Liver (tissue), 9 donors: ENCODE measurements around the gene GMDS. TPM values are rescaled to one million over a fixed set of nuclear protein-coding genes. Genes with fewer than 3 reads are reported as not detected.

Experiments
- DNase-seq: peaks from one replicate; pipeline ENCODE4 v3.0.0-alpha.2; 2017; ENCODE audit warnings: low spot score
- H3K27ac ChIP-seq, 2 donors: one replicate each; pipeline ENCODE4 v1.7.0; 2013; ENCODE audit warnings: inconsistent platforms in 2 of 2, low read length in 2 of 2, control low read depth in 1 of 2, low read depth in 1 of 2, mild to moderate bottlenecking in 1 of 2
- H3K27me3 ChIP-seq, 4 donors: one replicate each; pipeline versions ENCODE4 v1.6.1 to v1.7.0; 2013; ENCODE audit warnings: low read length in 3 of 4, inconsistent platforms in 1 of 4, mild to moderate bottlenecking in 1 of 4, moderate library complexity in 1 of 4; ENCODE audit not compliant: control insufficient read depth in 4 of 4, insufficient read depth in 4 of 4
- H3K36me3 ChIP-seq, 4 donors: one replicate each; pipeline versions ENCODE4 v1.6.1 to v1.7.0; 2013; ENCODE audit warnings: low read length in 3 of 4, mild to moderate bottlenecking in 3 of 4, low read depth in 1 of 4, moderate library complexity in 1 of 4; ENCODE audit not compliant: control insufficient read depth in 4 of 4, insufficient read depth in 3 of 4
- H3K4me1 ChIP-seq, 4 donors: one replicate each; pipeline versions ENCODE4 v1.6.1 to v1.7.0; 2013; ENCODE audit warnings: low read length in 3 of 4, mild to moderate bottlenecking in 3 of 4, moderate library complexity in 1 of 4; ENCODE audit not compliant: control insufficient read depth in 4 of 4, insufficient read depth in 4 of 4
- H3K4me3 ChIP-seq, 3 donors: one replicate each; pipeline versions ENCODE4 v1.6.1 to v1.7.0; 2013; ENCODE audit warnings: low read length in 3 of 3, control low read depth in 1 of 3, low read depth in 1 of 3, mild to moderate bottlenecking in 1 of 3
- H3K9ac ChIP-seq, 2 donors: one replicate each; pipeline ENCODE4 v1.7.0; 2013; ENCODE audit warnings: low read length in 2 of 2, mild to moderate bottlenecking in 2 of 2, moderate library complexity in 2 of 2, control low read depth in 1 of 2, low read depth in 1 of 2
- H3K9me3 ChIP-seq, 4 donors: one replicate each; pipeline versions ENCODE4 v1.6.1 to v1.7.0; 2013; ENCODE audit warnings: low read length in 3 of 4; ENCODE audit not compliant: control insufficient read depth in 4 of 4
- CTCF ChIP-seq: fragments of 150-350 bp; IDR thresholded peaks from 2 replicates; pipeline ENCODE4 v1.5.1; 2017; ENCODE audit warnings: improper control_type of control experiment, low read depth, low read length; ENCODE audit not compliant: missing input control
- EGR1 ChIP-seq, 2 donors: IDR thresholded peaks; 2 replicates each; pipeline ENCODE4 v1.6.1; 2016 to 2018; ENCODE audit warnings: antibody characterized with exemption in 2 of 2, low read depth in 2 of 2
- FOXA1 ChIP-seq: IDR thresholded peaks from 2 replicates; pipeline ENCODE4 v1.6.1; 2016; ENCODE audit warnings: antibody characterized with exemption
- FOXA2 ChIP-seq: IDR thresholded peaks from 2 replicates; pipeline ENCODE4 v1.6.1; 2016; ENCODE audit warnings: antibody characterized with exemption
- GABPA ChIP-seq, 2 donors: IDR thresholded peaks in 1 of 2; conservative IDR thresholded peaks in 1 of 2; 2 replicates each; pipeline ENCODE4 v1.6.1; 2016; ENCODE audit warnings: antibody characterized with exemption in 2 of 2, mild to moderate bottlenecking in 1 of 2, moderate library complexity in 1 of 2
- HNF4A ChIP-seq, 2 donors: conservative IDR thresholded peaks; 2 replicates each; pipeline ENCODE4 v1.6.1; 2016; ENCODE audit warnings: antibody characterized with exemption in 2 of 2, mild to moderate bottlenecking in 2 of 2
- HNF4G ChIP-seq: IDR thresholded peaks from 2 replicates; pipeline ENCODE4 v1.6.1; 2016; ENCODE audit warnings: antibody characterized with exemption
- JUND ChIP-seq, 2 donors: IDR thresholded peaks; 2 replicates each; pipeline ENCODE4 v1.6.1; 2016; ENCODE audit warnings: antibody characterized with exemption in 2 of 2
- MAX ChIP-seq: IDR thresholded peaks from 2 replicates; pipeline ENCODE4 v1.6.1; 2016; ENCODE audit warnings: antibody characterized with exemption
- RAD21 ChIP-seq, 2 donors: IDR thresholded peaks; 2 replicates each; pipeline ENCODE4 v1.6.1; 2016; ENCODE audit warnings: antibody characterized with exemption in 2 of 2, mild to moderate bottlenecking in 2 of 2
- REST ChIP-seq: IDR thresholded peaks from 2 replicates; pipeline ENCODE4 v1.6.1; 2016; ENCODE audit warnings: antibody characterized with exemption, mild to moderate bottlenecking
- SP1 ChIP-seq: IDR thresholded peaks from 2 replicates; pipeline ENCODE4 v1.6.1; 2018; ENCODE audit warnings: antibody characterized with exemption, mild to moderate bottlenecking
- TAF1 ChIP-seq: conservative IDR thresholded peaks from 2 replicates; pipeline ENCODE4 v1.6.1; 2016; ENCODE audit warnings: antibody characterized with exemption, mild to moderate bottlenecking
- YY1 ChIP-seq: IDR thresholded peaks from 2 replicates; pipeline ENCODE4 v1.6.1; 2016; ENCODE audit warnings: antibody characterized with exemption, mild to moderate bottlenecking
- ZBTB33 ChIP-seq: IDR thresholded peaks from 2 replicates; pipeline ENCODE4 v1.6.1; 2016; ENCODE audit warnings: antibody characterized with exemption
- WGBS: extraction: QIAGEN DNeasy Blood & Tissue Kit; methylation state at CpG from one replicate; pipeline ENCODE4 v1.1.7; 2013; 5-methylcytosine and 5-hydroxymethylcytosine counted together
- polyA plus RNA-seq, 2 donors: library from polyadenylated mRNA; stranded (reverse) in 1 of 2; unstranded in 1 of 2; fragments of 200-250 nt in 1 of 2; fragments of >200 nt in 1 of 2; fragmentation: Nextera tagmentation in 1 of 2; extraction: Ambion mirVana in 1 of 2; gene quantifications; one replicate each; pipeline versions ENCODE4 v1.2.1 to v1.2.3, GENCODE V29; 2013 to 2015
- total RNA-seq, 2 donors: library from RNA; depleted of rRNA; stranded (reverse); fragments of >200 nt; gene quantifications; one replicate each; pipeline ENCODE4 v1.2.3, GENCODE V29; 2014
- donor health status: healthy.
- donor health status: healthy.
- donor health status: healthy.
- donor health status: healthy.
- donor health status: healthy.

Gene GMDS
- total and polyA plus RNA-seq, 4 donors, result 3.5 to 15.6 (median 13.0) TPM

- Histone ChIP-seq H3K4me1 (peaks cover 0 to 14% (median 4%) of the 10 kb centered on the region in 4 donors), H3K27ac (no peak overlapping the region), H3K9ac (no peak overlapping the region), H3K36me3 (peaks cover 0 to 9% (median 4%) of the 10 kb centered on the region in 4 donors), H3K27me3 (no peaks in the 10 kb centered on the region), H3K9me3 (no peaks in the 10 kb centered on the region), H3K4me3 (no peak overlapping the region)
- no peak for TF ChIP-seq FOXA1
- no peak for TF ChIP-seq HNF4G
- TF ChIP-seq REST, result no peak
- TF ChIP-seq RAD21 (IDR thresholded peaks at IDR 0.05), result no peak
- TF ChIP-seq YY1, result no peak
- no peak for TF ChIP-seq FOXA2
- TF ChIP-seq GABPA (IDR thresholded peaks at IDR 0.05 in 1 of 2, conservative IDR thresholded peaks at IDR 0.05 in 1 of 2), result no peak
- TF ChIP-seq MAX, result no peak
- TF ChIP-seq CTCF, result no peak
- no peak for TF ChIP-seq TAF1
- TF ChIP-seq JUND (IDR thresholded peaks at IDR 0.05), result no peak
- no peak for TF ChIP-seq ZBTB33
- TF ChIP-seq HNF4A (conservative IDR thresholded peaks at IDR 0.05), result no peak
- no peak for TF ChIP-seq SP1
- no peak for TF ChIP-seq EGR1 (IDR thresholded peaks at IDR 0.05; ENCODE audit: low read depth in 2 of 2)
- peak; percentile 14 for DNase-seq
- 94% methylated on average over 5 of the region's 5 CpGs for WGBS
Observed at GRCh38 chr6:2247664-2248063, 2.3 kb upstream of the GMDS start.
